GM18508 (cell line): ENCODE measurements around the gene ITGBL1.
"Not testable (repeated sequence)": the region's sequence is repeated elsewhere in the genome, so short reads cannot be mapped to it uniquely, and the experiment has no call there.

Experiments
- ATAC-seq: cut with Tn5 transposase; IDR thresholded peaks from one replicate; pipeline ENCODE4 v1.9.1; 2021; ENCODE audit warnings: moderate number of reproducible peaks; ENCODE audit not compliant: insufficient read depth, unreplicated experiment

ITGBL1 gene

DNA sequence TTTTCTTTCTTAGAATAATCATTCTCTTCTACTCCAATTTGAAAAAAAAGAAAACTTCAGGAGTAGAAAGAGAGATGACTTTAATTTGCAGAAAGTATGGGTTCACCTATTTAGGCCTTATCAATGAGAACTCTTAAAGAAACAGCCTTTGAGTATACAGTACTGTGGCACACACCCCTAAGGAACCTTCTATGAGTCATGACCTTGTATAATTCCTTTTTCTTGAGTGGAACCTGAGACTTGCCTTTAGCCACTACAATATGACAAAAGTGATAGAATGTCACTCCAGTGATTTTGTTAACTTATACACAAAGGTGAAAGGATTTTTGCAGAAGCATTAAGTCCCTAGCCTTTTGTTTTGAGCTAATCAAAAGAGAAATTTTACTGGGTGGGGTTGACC is 58.7 kb downstream of the ITGBL1 start:
- ATAC-seq: no peak

DNA sequence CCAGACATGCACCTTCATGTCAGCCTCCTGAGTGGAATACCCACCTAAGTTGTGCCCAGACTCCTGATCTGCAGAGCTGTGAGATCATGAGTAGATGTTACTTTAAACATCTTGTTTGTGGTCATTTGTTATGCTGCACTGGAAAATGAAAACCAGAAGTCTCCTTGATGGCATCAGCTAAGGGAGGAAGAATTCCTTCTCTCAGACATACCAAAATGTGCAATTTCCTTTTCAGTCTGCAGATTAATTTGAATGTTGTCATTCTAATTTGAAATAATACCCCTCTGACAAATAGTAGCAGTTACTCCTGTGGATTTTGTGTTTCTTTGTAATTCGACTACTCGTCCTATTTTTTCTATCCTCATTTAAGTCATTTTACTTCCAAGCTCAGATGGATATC is 59.3 kb downstream of the ITGBL1 start:
- no peak for ATAC-seq

DNA sequence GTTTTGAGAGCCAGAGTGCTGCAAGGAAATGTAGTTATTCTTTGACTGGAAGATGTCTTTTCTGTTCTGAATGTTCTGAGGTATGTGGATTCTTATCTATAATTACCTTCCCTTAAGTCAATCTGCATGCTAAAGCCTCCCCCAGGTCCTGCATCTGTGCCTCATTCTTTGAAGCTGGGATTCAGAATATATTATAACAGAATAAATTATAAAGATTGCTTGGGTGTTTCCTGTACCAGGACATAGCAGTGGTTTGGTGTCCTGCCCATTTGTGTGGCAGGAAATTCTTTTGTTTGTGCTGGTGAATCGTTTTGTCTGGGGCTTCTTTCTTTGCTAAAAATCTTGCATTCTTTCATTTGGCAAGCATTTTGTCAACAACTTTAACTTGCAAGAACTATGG is 60.2 kb downstream of the ITGBL1 start:
- no peak for ATAC-seq

DNA sequence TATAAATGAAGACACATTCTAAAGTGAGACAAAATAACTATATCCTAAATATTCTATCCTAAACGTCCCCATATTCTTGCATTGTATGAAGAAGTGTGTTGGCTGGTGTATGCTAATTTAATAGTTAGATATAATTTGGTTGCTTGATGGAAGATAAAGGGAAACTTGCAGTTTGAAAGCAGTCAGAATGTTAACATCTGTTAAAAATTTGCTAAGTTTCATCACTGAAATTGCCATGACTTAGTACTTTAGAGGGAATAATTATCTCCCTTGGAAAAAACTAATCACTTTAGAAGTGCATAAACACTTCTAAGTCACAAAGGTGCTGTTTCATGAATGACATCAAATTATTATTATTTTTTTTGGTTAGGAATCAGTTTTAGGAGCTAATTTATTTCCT is 61.6 kb downstream of the ITGBL1 start:
- ATAC-seq: no peak

DNA sequence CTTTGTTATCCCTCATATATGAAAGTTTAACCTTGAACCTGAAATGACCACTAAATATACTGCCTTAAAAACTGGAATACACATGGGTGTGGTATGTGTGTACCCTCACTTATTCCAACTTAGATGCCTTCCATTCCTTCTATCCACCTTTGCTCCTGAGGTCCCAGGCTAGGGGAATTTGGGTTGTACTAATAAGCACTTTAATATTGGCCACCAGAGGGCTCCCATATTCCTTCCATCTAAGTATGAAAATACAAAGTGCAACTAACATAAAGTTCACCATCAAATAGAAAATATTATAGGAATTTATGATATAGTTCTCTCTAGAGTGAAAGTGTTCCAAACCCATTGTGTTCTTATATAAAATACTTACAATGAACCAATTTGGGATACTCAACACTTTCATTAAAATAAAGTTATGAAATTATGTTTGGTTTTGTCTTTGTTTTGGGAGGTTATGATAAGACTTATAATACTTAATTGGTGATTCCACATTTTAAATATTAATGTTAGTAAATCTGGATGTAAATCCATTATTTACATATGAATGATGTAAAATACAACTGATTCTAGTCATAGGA is 62.3 kb downstream of the ITGBL1 start:
- peak; percentile 70 for ATAC-seq

DNA sequence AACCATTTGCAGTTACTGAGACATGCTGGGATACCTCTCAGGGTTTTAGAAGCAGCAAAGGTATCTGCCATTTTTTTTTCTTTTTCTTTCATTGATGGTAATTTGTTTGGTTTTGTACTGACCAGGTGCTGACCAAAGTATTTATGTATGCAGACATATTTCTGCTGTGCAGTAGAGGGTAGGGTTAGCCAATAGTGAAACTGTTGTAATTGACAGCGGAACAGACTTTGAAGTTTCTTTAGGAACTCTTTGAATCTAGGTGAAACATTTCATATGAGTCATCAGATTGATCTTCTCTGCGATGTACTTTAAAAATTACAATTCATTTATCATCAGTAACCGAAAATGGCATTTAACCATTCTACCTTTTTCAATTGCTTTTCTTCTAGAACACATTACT is 63.0 kb downstream of the ITGBL1 start:
- no peak for ATAC-seq

DNA sequence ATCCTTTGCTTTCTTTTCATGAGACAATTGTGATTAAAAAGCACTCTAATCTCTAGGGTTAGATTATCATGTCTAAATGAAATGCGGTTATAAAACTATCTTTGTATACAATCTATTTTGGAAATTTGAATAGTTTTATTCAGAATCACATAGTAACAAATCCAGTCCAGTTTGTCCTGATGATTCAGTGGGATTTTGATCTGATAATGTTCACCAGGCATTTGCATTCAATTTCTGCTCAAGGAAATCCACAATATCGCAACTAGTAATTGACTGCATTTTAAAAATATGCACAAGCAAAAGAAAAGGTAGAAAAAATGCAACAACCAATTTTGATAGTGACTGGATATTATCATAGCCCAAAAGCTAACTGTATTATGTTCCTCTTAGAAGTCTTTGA is 63.8 kb downstream of the ITGBL1 start:
- ATAC-seq: no peak

DNA sequence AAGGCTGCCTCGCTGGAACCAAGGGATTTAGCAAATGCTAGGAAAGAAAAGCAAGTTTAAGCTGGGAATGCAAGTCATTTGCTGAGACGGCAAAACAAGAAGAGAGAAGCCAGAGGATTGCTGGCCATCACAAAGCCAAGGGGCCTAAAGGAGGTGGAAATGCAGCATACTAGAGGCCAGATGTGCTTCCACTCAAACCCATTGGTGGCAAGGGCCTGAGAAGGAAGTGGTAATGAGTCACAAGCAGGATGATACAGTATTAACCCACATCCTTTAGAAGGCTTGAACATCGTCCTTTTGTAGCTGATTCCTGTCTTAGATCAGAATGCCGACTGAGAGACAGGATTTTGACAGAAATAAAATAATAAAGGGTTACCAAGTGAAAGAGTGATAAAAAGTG is 68.2 kb downstream of the ITGBL1 start:
- no peak for ATAC-seq

DNA sequence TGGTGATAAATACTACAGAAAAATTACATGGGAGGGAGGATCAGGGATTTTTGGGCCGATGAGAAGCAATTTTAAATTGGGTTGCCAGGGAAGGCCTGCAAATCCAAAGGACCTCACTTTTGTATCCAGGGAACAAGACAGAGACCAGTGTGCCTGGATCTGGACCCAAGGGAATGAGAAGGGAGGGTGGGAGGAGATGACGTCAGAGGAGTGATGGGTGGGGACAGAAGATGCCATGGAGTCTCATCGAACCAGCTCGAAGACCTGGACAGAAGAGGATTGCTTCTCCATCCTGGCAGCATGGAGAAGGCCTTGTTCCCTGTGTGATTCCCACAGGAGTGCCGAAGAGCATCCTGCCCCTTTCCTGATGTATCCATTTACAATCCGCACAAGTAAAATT is 68.9 kb downstream of the ITGBL1 start:
- no peak for ATAC-seq

DNA sequence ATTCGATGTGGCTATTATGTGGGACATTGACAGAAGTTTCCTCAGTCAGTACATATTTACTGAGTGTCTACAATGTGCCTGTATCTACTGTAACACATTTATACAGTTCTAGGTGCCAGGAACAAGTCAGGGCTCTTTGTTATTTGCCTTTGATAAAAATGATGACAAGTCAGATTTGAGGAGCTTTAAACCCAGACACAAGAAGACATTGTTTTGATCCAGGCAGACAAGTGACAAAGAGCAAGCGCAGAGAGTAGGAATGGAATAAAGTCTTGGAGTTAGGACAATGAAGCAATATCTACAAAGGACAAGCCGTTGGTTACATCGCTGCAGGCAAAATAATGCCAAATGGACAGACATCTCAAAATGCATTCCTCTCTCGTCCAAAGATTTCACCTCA is 70.1 kb downstream of the ITGBL1 start:
- ATAC-seq: no peak

DNA sequence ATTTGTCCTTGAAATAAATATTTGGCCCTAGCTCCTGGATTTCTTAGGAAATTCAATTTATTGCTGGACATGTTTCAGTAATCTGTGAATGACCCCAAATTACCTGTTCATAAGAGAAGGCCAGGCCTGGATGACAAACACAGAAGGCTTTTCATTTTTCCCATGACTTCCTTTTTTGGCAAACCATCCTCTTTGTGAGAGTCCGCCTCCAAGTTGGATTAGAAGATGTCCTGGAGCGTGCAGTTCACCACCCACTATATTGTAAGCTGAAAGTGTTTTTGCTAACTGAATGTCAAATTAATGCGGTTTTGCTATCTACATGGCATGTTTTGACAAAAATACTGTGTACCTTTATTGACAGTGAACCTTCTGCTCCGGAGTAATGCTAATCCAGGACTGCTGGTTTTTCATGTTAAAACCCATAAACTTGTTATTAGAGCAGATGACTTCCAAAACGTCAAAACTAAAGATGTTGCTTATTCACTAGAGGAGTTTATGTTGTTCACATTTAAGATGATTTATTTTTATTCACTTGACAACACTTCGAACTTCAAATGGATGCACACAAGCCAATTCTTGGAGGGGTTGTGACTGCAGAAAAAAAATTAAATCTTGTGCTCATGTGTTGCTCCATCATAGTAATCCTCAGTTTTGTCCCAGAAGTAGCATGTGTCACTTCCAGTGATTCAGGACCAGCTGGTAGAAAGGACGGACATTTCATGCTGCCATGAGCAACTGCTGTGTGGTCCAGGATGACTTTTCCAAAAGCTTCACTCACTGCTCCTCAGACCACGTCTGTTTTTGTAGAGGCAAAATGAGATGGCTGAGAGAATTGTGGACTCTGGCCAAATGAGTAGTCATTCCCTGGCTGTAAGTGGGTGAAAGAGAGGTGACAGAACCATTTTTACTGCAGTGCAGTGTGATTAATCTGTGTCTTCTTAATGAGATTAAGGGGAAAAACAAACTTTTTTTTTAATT is 71.0 kb downstream of the ITGBL1 start:
- ATAC-seq: no peak

DNA sequence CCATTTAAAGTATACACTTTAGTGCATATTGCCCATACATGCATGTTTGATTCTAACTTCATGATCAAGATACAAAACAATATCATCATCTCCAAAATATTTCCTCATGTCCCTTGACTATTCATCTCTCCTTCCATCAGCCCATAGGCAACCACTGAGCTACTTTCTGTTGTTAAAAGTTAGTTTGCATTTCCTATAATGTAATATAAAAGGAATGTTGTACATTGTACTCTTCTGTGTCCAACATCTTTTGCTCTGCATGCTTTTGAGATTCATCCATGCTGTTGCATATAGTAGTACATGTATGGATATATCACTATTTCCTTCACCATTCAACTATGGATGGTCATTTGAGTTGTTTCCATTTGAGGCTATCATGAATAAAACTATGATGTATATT is 74.7 kb downstream of the ITGBL1 start:
- ATAC-seq: no peak

DNA sequence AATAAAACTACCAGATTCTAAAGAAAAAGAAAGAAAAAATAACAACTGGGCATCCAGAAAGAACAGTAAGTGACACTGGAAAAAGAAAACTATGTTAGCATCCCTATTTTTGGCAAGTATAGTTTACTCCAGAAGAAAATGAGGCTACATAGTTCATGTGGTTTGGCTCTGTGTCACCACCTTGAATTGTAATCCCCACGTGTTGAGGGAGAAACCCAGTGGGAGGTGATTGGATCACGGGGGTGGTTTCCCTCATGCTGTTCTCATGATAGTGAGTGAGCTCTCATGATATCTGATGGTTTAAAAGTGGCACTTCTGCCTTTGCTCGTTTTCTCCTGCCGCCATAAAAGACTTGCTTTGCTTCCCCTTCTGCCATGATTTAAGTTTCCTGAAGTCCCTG is 76.9 kb downstream of the ITGBL1 start:
- ATAC-seq: no peak

DNA sequence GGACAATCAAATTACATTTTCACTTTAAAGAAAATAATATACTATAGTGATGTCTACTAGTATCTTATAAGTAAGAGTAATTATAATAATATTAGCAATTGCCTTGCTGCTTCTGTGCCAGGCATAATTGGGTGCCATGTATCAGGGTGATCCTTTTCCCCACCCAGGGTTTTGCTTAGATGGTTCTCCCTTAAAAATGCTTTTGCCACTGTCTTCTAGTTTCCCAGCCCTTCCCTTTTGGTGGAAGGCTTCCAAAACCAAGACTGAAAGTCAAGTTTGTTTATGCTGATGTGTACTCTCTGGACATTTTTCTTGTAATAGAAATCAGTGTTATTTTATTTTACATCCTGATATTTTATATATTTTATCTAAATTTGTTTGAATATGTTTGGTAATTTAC is 77.8 kb downstream of the ITGBL1 start:
- ATAC-seq: no peak

DNA sequence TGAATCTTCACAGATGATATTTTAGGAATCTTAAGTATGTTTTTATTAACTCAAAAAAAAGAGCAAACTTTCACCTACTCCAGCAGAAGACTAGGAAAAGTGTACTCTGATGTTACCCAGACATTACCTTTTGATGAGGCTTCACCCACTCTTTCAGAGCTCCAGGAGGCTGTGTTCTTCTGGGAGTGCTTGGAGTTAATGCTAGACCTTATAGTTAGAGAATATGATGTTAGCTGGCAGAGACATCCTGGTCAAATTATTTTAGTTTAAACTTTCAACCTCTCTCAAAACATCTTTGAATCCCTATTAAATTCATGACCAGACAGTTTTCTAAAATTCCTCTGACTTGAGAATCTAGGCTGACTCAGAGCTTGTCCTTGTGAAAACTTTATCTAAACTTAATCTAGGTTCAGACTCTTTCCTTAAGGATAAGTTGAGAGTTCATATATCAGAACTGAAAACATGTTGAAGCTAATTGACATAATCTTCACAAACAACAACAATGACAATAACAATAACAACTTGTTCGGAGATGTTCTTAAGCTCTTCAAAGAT is 82.8 kb downstream of the ITGBL1 start:
- no peak for ATAC-seq

DNA sequence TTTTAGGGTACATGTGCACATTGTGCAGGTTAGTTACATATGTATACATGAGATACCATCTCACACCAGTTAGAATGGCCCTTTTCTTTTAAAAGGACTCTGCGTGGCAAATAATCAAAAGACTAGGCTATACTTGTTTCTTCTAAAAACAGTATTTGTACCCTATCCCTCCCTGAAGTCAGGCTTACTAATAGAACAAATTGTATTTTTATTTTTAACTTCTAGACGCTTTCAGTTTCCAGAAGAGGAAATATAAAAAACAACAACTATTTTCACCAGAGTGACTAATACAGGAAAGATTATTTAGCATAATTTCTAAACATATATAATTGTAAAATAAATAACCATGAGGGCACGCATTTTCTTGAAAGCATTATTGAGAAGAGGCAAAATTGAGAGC is 83.6 kb downstream of the ITGBL1 start:
- ATAC-seq: no peak

DNA sequence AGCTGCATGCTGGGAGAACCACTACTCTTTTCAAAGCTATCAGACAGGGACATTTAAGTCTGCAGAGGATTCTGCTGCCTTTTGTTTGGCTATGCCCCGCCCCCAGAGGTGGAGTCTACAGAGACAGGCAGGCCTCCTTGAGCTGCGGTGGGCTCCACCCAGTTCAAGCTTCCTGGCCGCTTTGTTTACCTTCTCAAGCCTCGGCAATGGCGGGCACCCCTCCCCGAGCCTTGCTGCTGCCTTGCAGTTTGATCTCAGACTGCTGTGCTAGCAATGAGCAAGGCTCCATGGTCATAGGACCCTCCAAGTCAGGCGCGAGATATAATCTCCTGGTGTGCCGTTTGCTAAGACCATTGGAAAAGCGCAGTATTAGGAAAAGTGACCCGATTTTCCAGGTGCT is 92.1 kb downstream of the ITGBL1 start:
- not testable (repeated sequence) for ATAC-seq

DNA sequence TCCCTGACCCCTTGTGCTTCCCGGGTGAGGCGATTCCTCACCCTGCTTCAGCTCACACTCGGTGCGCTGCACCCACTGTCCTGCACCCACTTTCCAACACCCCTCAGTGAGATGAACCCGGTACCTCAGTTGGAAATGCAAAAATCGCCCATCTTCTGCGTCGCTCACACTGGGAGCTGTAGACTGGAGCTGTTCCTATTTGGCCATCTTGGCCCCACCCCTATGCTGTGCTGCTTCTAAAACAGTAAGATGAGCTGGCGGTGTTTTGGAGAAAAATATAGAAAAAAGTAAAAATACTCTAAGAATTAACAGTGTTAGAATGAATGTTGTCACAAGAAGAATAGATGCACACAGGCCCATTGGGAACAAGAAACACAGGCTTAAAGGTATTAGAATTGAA is 92.5 kb downstream of the ITGBL1 start:
- no peak for ATAC-seq

DNA sequence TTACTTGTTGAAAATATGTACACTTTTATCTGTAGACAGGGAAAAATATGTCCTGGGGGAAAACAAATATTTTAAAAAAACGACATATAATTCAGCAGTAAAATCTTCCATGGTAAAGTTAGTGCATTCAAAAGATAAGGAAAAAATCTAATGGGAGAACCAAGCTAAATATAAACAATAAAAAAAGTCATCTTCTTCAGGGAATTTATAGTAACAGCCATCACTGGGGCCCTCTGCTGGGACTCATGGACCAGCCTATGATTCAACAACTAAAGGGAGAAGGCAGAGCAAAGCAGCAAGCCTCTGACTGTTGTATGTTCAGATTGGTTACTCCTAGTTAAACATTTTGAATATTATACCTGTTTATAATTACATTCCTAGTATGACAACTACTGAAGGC is 93.0 kb downstream of the ITGBL1 start:
- ATAC-seq: no peak

DNA sequence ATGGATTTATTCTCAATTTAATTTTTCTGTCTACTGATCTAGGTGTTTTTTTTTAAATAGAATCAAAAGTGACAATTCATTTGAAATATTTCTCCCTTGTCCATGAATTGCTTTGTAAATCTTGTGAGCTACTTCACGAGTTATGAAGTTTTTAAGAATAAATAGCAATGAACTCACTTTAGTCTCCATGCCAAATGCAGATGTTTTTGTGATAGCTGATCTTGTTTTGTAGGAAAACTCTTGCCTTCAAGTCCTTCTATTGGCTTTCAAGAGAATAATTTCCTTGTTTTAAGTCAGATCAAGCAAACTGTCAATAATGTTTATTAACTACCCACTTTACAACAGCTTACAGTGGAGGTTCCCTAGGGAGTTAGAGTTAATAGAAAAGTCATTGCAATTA is 99.8 kb downstream of the ITGBL1 start:
- no peak for ATAC-seq

DNA sequence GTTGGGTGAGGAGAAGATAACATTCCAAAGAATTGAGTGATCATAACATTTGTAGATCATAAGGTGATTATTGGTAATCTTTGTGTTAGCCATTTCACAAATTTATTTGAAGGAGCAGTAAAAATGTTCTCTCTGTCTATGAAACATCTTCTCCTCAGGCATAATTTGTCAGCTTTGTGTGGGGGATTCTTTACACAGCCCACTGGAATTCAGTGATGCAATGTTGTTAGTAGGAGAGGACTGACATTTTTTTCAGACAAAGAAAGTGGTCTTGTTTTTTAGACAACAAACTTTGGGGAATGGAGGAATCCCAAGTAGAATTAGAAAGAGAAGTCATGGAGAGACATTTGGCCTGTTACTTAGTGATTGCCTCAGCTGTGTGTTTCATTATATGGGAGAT is 100.3 kb downstream of the ITGBL1 start:
- ATAC-seq: no peak
